Stimulated activated CD4-positive, alpha-beta T cell treated with anti-CD3 and anti-CD28 coated beads, Interleukin-1b, Interleukin-23, amount 100 ng/mL, for 48 hours (primary cell): ENCODE measurements around the gene HAS3.
"Not testable (repeated sequence)": the region's sequence is repeated elsewhere in the genome, so short reads cannot be mapped to it uniquely, and the experiment has no call there.

Experiments used
- DNase-seq: peaks from one replicate; pipeline ENCODE4 v3.0.0-alpha.2; 2020

HAS3 gene

GRCh38 chr16:69118994-69119393 lies 13.5 kb downstream of the HAS3 start:
- DNase-seq: no peak

GRCh38 chr16:69119536-69119935 lies 14.1 kb downstream of the HAS3 start:
- no peak for DNase-seq

- DNase-seq: no peak
Observed at GRCh38 chr16:69120096-69120664, 14.7 kb downstream of the HAS3 start.

GRCh38 chr16:69123910-69124309 lies 18.5 kb downstream of the HAS3 start:
- DNase-seq: peak; percentile 38

GRCh38 chr16:69124406-69124805 lies 19.0 kb downstream of the HAS3 start:
- DNase-seq: not testable (repeated sequence)

- DNase-seq: not testable (repeated sequence)
Observed at GRCh38 chr16:69124961-69125360, 19.5 kb downstream of the HAS3 start.

- DNase-seq: no peak
Observed at GRCh38 chr16:69126221-69126620, 20.8 kb downstream of the HAS3 start.

GRCh38 chr16:69126801-69127200 lies 21.3 kb downstream of the HAS3 start:
- DNase-seq: not testable (repeated sequence)

- no peak for DNase-seq
Observed at GRCh38 chr16:69127966-69128510, 22.6 kb downstream of the HAS3 start.

- DNase-seq: no peak
Observed at GRCh38 chr16:69130461-69130860, 25.0 kb downstream of the HAS3 start.

GRCh38 chr16:69131167-69131838 lies 25.9 kb downstream of the HAS3 start:
- no peak for DNase-seq

GRCh38 chr16:69131839-69132423 lies 26.5 kb downstream of the HAS3 start:
- peak; percentile 82 for DNase-seq

- peak; percentile 87 for DNase-seq
Observed at GRCh38 chr16:69132424-69133252, 27.2 kb downstream of the HAS3 start, which contains the start of the genes CHTF8 and UTP4. TSS of gene CHTF8 (minus strand) at chr16:69132588. CDS start at chr16:69121458, 11,130 bp downstream. TSS of gene UTP4 (plus strand) at chr16:69132649. CDS start at chr16:69133460, 811 bp downstream.

GRCh38 chr16:69133373-69133954 lies 28.0 kb downstream of the HAS3 start:
- no peak for DNase-seq

GRCh38 chr16:69138608-69139007 lies 33.2 kb downstream of the HAS3 start:
- DNase-seq: no peak

- DNase-seq: not testable (repeated sequence)
Observed at GRCh38 chr16:69139464-69139863, 34.0 kb downstream of the HAS3 start.

- DNase-seq: no peak
Observed at GRCh38 chr16:69141014-69141413, 35.6 kb downstream of the HAS3 start.

- DNase-seq: no peak
Observed at GRCh38 chr16:69141936-69142335, 36.5 kb downstream of the HAS3 start.

- no peak for DNase-seq
Observed at GRCh38 chr16:69143116-69143515, 37.7 kb downstream of the HAS3 start.

GRCh38 chr16:69145658-69146057 lies 40.2 kb downstream of the HAS3 start:
- no peak for DNase-seq

- DNase-seq: not testable (repeated sequence)
Observed at GRCh38 chr16:69149621-69150020, 44.2 kb downstream of the HAS3 start.

GRCh38 chr16:69150146-69150865 lies 44.9 kb downstream of the HAS3 start:
- DNase-seq: peak; percentile 32
